Bronchial epithelial cell (primary cell): ENCODE measurements around the gene RNASEH1. TPM values are rescaled to one million over a fixed set of nuclear protein-coding genes. Genes with fewer than 3 reads are reported as not detected.

Source experiments
- DNase-seq: peaks from one replicate; pipeline ENCODE4 v3.0.0-alpha.2; 2010; ENCODE audit warnings: low read depth
- FAIRE-seq: peaks from 2 replicates; lab custom pipeline; 2011; peaks lifted over from hg19 to GRCh38; lab: Jason Lieb, UNC
- H3K27me3 ChIP-seq: 2 replicates; pipeline ENCODE4 v1.5.1; 2011; ENCODE audit warnings: low read length; ENCODE audit not compliant: control insufficient read depth, insufficient read depth
- H3K36me3 ChIP-seq: 2 replicates; pipeline ENCODE4 v1.5.1; 2011; ENCODE audit warnings: low read length; ENCODE audit not compliant: control insufficient read depth, insufficient read depth
- H3K4me3 ChIP-seq: 2 replicates; pipeline ENCODE4 v1.5.1; 2011; ENCODE audit warnings: mild to moderate bottlenecking, low read depth, low read length, control low read depth
- CTCF ChIP-seq: IDR thresholded peaks from 2 replicates; pipeline ENCODE4 v1.5.1; 2011; ENCODE audit warnings: mild to moderate bottlenecking, moderate library complexity, low read length, control low read depth, inconsistent platforms; ENCODE audit not compliant: insufficient read depth, severe bottlenecking
- total RNA-seq: library from RNA; depleted of rRNA; stranded (reverse); fragments of >200 nt; gene quantifications from 2 replicates; pipeline ENCODE4 v1.2.1, GENCODE V29; 2014

The RNASEH1 gene
- total RNA-seq, 1 donor from 2014 or later: 51.9 TPM

GRCh38 chr2:3553946-3554345, 4.2 kb downstream of the RNASEH1 start:
- Histone ChIP-seq H3K36me3 (peaks cover 21% of the 10 kb centered on the region), H3K4me3 (no peak overlapping the region), H3K27me3 (no peaks in the 10 kb centered on the region)
- no peak for TF ChIP-seq CTCF
- no peak for FAIRE-seq
- DNase-seq: no peak

GRCh38 chr2:3547915-3548314, 10.2 kb downstream of the RNASEH1 start:
- DNase-seq (no peak), FAIRE-seq (no peak)
- no peaks in the 10 kb centered on the region for H3K27me3 ChIP-seq
- TF ChIP-seq CTCF: no peak
- H3K4me3 ChIP-seq: no peak overlapping the region
- H3K36me3 ChIP-seq: peaks cover 31% of the 10 kb centered on the region

- H3K4me3 ChIP-seq: no peak overlapping the region
- no peak for TF ChIP-seq CTCF
- peaks cover 25% of the 10 kb centered on the region for H3K36me3 ChIP-seq
- no peak for FAIRE-seq
- no peaks in the 10 kb centered on the region for H3K27me3 ChIP-seq
- no peak for DNase-seq
Measured at GRCh38 chr2:3545788-3546478, 12.2 kb downstream of the RNASEH1 start.

- Histone ChIP-seq H3K27me3 (no peaks in the 10 kb centered on the region), H3K36me3 (peaks cover 17% of the 10 kb centered on the region), H3K4me3 (no peak overlapping the region)
- DNase-seq (no peak), FAIRE-seq (no peak)
- TF ChIP-seq CTCF: no peak
Measured at GRCh38 chr2:3543023-3543683, 15.0 kb downstream of the RNASEH1 start.

GRCh38 chr2:3542107-3542506, 16.0 kb downstream of the RNASEH1 start:
- H3K36me3 ChIP-seq: peaks cover 14% of the 10 kb centered on the region
- no peak overlapping the region for H3K4me3 ChIP-seq
- no peak for FAIRE-seq
- DNase-seq: no peak
- no peaks in the 10 kb centered on the region for H3K27me3 ChIP-seq
- TF ChIP-seq CTCF: no peak
